IPS DF 19.7 (cell line): ENCODE measurements around the gene CD109.
A peak's percentile ranks its signal among the peaks of the same experiment; 100 is the strongest.
"Not testable (repeated sequence)": the region's sequence is repeated elsewhere in the genome, so short reads cannot be mapped to it uniquely, and the experiment has no call there.

ENCODE experiments used
- DNase-seq: peaks from one replicate; pipeline ENCODE4 v3.0.0-alpha.2; 2013; ENCODE audit warnings: low read depth, low spot score

CD109 gene

GRCh38 chr6:73695619-73696421, at the start of gene CD109:
Gene CD109 (plus strand): TSS chr6:73696203. CDS start chr6:73696216, 13 bp downstream.
- peak; percentile 47 for DNase-seq

GRCh38 chr6:73648166-73648565, 47.8 kb upstream of the CD109 start:
- DNase-seq = no peak

DNA sequence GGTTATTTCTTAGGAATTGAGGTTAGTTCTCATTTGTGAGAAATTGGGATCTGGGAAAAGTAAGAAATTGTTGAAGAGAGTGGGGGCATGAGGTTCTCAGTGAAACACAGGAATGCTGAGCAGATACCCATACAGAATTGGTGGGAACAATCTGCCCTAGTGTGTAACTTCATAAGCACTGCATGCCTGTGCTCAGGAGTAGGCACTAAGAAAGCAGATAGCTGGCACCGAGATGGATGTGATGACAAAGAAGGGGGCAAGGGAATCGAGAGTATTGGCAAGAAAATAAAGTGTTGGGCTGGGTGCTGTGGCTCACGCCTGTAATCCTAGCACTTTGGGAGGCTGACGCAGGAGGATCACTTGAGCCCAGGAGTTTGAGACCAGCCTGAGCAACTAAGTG, 46.2 kb upstream of the CD109 start:
- no peak for DNase-seq

DNA sequence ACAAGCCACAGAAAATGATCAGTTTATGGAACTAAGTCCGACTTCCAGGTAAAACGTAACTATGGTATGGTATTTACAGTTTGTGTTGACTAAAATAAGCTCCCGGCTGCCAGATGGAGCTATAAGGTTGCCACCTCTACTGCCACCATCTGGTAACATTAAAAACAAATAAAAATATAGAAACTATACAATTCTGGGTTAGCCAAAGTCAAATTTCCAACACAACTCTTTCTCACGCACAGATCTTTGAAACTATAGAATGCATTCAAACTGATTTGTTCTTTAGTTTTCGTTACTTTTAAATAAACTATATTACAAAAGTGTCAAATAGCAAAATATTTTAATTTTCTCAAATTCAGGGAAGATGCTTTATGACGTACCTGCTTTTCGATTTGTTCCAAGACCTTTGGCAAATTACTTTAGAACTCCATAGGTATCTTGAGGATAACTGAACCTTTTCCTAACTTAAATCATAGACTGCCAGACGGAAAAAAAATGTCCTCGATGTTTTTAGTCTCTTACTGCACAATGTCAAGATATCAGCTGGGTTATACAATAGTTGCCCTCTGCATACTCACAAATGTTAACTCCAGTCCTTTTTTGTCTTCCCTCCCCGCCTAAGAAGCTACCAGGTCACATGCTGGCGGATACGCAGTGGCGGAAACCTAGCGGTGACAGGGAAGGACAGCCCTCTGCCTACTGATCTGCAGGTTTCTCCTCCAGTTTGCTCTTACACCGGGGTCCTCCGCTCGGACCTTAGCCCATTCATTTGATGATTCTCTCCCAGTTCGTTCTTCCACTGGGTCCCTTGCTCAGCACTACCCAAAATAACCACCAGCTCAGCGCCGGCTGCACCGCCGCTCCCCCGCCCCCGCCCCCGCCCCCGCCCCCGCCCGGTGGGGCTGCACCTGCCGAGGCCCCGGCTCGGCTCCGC, 43.1 kb upstream of the CD109 start:
- peak; percentile 54 for DNase-seq

DNA sequence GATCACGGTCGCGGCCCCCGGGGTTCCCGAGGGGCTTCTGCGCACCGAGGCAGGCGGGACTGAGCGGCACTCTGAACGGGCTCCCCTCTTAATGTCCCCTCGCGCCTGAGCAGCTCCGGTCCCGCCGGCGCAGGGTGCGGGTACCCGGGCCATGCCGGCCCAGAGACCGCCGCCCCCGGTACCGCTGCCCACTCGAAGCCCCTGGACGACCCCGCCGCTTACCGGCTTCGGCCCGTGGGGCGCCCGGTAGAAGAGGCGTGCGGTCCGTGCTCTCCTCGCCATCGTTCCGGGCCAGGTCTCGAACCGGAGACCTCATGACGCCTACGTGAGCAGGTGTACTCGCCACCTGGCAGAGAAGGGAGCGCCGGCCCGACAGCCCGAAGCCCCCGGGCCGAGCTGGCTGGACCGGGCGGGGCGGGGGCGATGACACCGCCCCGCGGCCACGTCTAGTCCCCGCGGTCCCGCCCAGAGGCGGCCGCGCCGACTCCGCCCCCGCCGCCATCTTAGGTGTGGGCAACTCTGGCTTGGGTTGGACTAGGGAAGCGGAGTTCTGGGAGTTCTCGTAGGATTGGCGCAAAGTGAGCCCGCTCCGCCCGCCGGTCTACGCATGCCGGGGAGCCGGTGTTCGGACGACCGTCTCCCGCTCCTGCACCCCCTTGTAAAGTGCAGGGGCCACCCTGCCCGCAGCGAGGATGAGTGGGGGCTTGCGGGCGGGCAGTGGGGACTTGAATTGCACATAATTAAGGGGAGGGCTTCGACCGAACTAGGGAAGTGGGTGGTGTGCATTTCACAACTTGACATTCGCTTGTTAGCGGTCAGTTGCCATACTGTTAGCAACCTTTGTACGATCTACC, 42.2 kb upstream of the CD109 start, which contains the start of gene SLC17A5:
TSS of gene SLC17A5 (minus strand) at position 422 of the 854 bp plus-strand sequence. CDS start at position 316, 106 bp downstream.
- DNase-seq = peak; percentile 72

DNA sequence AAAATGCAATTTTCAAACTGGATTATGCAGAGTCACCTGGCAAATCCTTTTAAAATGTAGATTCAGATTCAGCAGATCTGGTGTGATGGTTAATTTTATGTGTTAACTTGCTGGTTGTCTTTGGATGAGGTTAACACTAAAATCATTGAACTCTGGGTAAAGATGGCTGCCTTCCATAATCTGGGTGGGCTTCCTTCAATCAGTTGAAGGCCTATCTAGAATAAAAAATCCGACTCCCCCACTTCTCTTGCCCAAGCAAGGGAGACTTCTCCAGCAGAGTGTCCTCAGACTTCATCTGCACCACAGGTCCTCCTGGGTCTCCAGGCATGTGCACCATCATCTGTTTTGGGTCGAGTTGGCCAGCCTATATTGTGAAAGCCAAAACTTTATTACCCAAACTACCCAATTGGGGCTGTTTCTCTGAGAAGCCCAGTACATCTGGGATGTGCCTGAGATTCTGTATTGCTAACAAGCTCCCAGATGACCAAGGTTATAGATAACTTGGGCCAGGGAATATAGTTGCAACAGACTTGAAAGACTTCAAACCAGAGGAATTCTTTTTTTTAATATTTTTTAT, 40.6 kb upstream of the CD109 start:
- no peak for DNase-seq

DNA sequence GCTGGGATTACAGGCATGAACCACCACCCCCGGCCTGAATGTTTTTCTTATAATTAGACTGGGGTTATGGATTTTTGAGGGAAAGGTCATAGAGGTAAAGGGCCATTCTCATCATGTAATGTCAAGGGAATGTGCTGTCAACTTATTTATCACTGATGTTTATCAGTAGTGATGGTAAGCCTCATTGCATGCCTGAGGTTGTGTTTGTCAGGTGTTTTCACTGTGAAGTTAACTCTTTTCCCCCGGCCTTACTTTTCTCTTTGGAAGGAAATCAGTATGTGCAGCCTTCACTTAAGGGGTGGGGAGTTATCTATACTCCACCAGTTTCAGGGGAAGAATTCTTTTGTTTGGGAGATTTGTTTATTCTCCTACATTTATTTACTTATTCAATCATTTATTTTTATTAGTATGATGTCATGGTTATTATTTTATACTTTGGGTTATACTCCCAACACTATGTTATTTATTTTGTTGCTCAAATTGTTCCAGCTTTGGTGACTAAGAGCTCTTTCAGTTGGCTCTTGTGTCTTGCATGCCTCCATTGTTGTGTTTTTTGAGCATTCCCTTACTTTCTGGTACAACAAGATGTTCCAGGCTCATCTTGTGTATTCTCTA, 39.4 kb upstream of the CD109 start:
- no peak for DNase-seq

DNA sequence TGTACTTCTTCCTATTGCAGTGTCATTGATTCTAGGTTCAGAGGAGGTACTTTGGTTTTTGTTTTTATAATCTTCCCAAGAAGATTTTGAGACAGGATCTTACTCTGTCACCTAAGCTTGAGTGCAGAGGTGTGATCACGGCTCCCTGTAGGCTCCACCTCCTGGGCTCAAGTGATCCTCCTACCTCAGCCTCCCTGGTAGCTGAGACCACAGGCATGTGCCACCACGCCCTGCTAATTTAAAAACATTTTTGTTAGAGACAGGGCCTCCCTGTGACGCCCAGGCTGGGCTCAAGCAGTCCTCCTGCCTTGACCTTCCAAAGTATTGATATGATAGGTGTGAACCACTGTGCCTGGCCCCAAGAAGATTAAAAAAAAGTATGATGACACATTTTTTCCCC, 38.8 kb upstream of the CD109 start:
- no peak for DNase-seq

- DNase-seq = no peak
These were observed 31.3 kb upstream of the CD109 start for GRCh38 chr6:73664701-73665100.

DNA sequence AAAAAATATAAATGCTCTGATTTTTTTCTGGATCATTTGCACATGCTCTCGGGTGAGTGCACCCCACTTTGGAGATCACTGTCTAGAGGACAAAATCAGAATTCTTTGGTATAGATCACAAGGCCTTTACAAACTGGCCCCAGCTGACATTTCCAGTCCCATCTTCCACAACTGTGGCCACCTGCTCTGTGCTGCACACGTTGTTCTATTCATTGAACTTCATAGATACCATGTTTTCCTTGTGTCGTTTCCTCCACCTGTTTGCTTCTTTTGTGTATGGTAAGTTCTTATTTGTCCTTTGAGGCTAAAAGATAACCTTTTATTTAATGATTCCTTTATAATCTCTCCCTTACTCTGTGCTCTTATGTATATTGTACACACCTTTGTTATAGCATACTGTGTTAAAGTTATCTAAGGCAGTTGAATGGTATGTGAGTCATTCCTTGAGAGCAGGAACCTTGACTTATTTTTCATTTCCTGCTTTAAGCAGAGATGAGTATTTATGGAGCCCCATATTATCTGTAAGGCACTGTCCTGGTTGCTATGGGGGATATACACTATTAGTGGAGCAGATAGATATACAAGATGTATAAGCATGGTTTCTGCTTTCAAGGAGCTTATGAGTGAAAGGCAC, 30.2 kb upstream of the CD109 start:
- DNase-seq = no peak

GRCh38 chr6:73666393-73666792, 29.6 kb upstream of the CD109 start:
- no peak for DNase-seq

DNA sequence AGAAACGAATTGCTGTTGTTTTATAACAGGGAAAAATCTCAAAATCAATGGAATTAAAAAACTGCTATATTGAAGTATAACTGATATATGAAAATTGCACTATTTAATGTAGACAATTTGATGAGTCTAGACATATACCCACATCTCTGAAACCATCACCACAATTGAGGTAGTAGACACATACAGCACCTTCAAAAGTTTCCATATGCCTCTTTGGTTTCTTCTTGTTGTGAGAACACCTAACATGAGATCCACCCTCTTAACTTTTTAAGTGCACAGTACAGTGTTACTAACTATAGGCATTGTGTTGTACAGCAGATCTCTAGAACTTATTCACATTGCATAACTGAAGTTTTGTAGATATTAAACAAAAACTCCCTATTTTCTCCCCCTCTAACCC, 28.2 kb upstream of the CD109 start:
- DNase-seq = no peak

- DNase-seq = no peak
These were observed 27.0 kb upstream of the CD109 start for GRCh38 chr6:73669005-73669404.

DNA sequence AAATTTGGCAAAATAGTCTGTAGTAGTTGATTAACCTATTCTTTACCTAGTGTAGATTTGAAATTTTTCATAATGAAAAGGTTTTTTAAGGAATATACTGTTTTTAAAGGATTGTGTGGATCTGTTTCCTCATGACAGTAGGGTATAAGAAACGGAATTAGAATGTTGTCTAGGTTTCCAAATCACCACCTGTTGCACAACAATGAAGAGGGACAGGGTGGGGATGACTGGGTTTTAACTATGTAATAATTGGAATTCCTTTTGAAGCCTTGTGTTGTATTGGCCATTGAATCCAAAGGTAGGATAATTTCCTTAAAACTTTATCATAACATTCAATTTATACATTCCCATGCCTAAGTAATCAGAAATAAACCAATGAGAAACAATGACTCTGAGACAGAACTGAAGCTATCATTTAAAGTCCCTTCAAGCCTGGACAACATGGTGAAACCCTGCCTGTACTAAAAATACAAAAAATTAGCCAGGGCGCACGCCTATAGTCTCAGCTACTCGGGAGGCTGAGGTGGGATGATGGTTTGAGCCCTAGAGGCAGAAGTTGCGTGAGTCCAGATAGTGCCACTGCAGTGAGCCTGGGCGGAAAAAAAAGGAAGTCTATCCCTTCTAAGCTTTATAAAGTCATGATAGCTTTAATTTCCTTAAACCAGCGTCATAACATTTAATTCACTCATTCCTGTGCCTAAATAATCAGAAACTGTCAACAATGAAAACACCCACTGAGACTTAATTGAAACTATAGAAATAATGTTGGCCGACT, 23.9 kb upstream of the CD109 start:
- no peak for DNase-seq

- no peak for DNase-seq
These were observed 20.4 kb upstream of the CD109 start for GRCh38 chr6:73675466-73676098.

GRCh38 chr6:73679009-73679408, 17.0 kb upstream of the CD109 start:
- no peak for DNase-seq

DNA sequence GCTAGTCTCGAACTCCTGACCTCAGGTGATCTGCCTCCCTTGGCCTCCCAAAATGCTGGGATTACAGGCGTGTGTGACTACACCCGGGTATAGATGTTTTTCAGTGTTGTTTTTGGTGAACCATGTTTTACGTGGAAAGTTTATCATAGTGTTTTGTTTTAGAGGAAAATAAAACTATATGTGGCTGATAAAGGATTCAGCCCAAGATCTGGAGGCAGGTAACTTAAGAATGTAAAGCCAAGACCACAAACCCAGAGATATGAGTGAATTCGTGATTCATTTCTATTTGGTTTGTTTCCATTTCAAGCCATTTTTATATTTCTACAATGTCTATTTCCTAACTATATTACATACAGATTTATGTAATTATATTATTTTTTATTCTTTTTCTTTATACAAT, 16.2 kb upstream of the CD109 start:
- DNase-seq = not testable (repeated sequence)

- DNase-seq = no peak
These were observed 15.6 kb upstream of the CD109 start for GRCh38 chr6:73680289-73680918.
